Osteoblast (primary cell): ENCODE results near the gene FXYD3. TPM values are rescaled to one million over a fixed set of nuclear protein-coding genes. Genes with fewer than 3 reads are reported as not detected.
"Not testable (repeated sequence)": the region's sequence is repeated elsewhere in the genome, so short reads cannot be mapped to it uniquely, and the experiment has no call there.

Experiments used
- DNase-seq: peaks from one replicate; pipeline ENCODE4 v3.0.0; 2011; ENCODE audit warnings: low spot score, mixed read lengths; ENCODE audit not compliant: insufficient read length; ENCODE audit errors: missing footprints
- H2AFZ ChIP-seq: 2 replicates; pipeline ENCODE4 v1.6.0; 2011; ENCODE audit warnings: mild to moderate bottlenecking, low read length
- H3K27ac ChIP-seq: 2 replicates; pipeline ENCODE4 v1.5.1; 2011; ENCODE audit warnings: mild to moderate bottlenecking, low read depth, low read length, moderate library complexity
- H3K27me3 ChIP-seq: 2 replicates; pipeline ENCODE4 v1.6.0; 2012; ENCODE audit warnings: mild to moderate bottlenecking, control low read depth, inconsistent platforms, low read length, moderate library complexity; ENCODE audit not compliant: insufficient read depth
- H3K36me3 ChIP-seq: 2 replicates; pipeline ENCODE4 v1.5.1; 2011; ENCODE audit warnings: mild to moderate bottlenecking, low read length, control low read depth, moderate library complexity; ENCODE audit not compliant: insufficient read depth
- H3K4me1 ChIP-seq: 2 replicates; pipeline ENCODE4 v1.5.1; 2011; ENCODE audit warnings: mild to moderate bottlenecking, low read length, control low read depth, moderate library complexity; ENCODE audit not compliant: insufficient read depth
- H3K4me2 ChIP-seq: 2 replicates; pipeline ENCODE4 v1.6.0; 2011; ENCODE audit warnings: mild to moderate bottlenecking, low read length; ENCODE audit not compliant: insufficient read depth
- H3K4me3 ChIP-seq: fragments of 200-600 bp; sonication (generic); 3 replicates; pipeline ENCODE4 v1.5.1; 2012; ENCODE audit warnings: mild to moderate bottlenecking, low read length, inconsistent platforms; ENCODE audit not compliant: insufficient read depth
- H3K79me2 ChIP-seq: 2 replicates; pipeline ENCODE4 v1.6.0; 2012; ENCODE audit warnings: mild to moderate bottlenecking, low read length, control low read depth, inconsistent platforms; ENCODE audit not compliant: insufficient read depth
- H3K9me3 ChIP-seq: 2 replicates; pipeline ENCODE4 v1.5.1; 2011; ENCODE audit warnings: low read depth, low read length, control low read depth
- H4K20me1 ChIP-seq: 2 replicates; pipeline ENCODE4 v1.6.0; 2012; ENCODE audit warnings: mild to moderate bottlenecking, low read length, control low read depth; ENCODE audit not compliant: insufficient read depth
- total RNA-seq: library from RNA; depleted of rRNA; stranded (reverse); fragments of >200 nt; gene quantifications from 2 replicates; pipeline ENCODE4 v1.2.3, GENCODE V29; 2012
- TF ChIP-seq, protein P1 (sequence below): IDR thresholded peaks from 2 replicates; pipeline ENCODE4 v1.5.1; 2011; ENCODE audit warnings: mild to moderate bottlenecking, low read depth, low read length, moderate library complexity; ENCODE audit errors: extremely low read depth

FXYD3 gene
- total RNA-seq, 1 donor = not detected

DNA sequence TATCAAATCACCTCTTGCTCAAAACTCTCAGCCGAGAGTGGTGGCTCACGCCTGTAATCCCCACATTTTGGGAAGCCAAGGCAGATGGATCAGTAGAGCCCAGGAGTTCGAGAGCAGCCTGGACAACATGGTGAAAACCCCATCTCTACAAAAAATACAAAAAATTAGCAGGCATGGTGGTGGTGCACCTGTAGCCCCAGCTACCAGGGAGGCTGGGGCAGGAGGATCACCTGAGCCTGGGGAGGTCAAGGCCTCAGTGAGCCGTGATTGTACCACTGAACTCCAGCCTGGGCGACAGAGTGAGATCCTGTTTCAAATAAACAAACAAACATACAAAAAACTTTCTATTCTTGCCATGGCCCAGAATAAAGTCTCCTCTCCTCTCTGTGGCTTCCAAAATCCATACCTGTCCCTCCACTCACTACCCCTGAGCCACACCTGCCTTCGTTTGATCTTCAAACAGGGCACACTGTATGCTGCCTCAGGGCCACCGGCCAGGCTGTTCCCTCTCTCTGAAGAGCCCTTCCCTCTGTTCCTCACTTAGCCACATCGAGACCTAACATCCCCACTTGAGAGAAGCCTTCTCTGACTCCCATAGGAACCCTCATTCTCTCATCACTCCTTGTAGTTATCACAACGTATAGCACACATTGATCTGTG is 12.9 kb downstream of the FXYD3 start:
- H3K4me1 ChIP-seq = peaks cover 8% of the 10 kb centered on the region
- no peak overlapping the region for H3K4me2 ChIP-seq
- no peak overlapping the region for H2AFZ ChIP-seq
- no peaks in the 10 kb centered on the region for H3K9me3 ChIP-seq
- H3K27ac ChIP-seq = no peak overlapping the region
- no peaks in the 10 kb centered on the region for H4K20me1 ChIP-seq
- no peaks in the 10 kb centered on the region for H3K36me3 ChIP-seq
- H3K4me3 ChIP-seq = no peak overlapping the region
- no peaks in the 10 kb centered on the region for H3K27me3 ChIP-seq
- H3K79me2 ChIP-seq = no peaks in the 10 kb centered on the region
- no peak for DNase-seq
- TF ChIP-seq, protein P1, sequence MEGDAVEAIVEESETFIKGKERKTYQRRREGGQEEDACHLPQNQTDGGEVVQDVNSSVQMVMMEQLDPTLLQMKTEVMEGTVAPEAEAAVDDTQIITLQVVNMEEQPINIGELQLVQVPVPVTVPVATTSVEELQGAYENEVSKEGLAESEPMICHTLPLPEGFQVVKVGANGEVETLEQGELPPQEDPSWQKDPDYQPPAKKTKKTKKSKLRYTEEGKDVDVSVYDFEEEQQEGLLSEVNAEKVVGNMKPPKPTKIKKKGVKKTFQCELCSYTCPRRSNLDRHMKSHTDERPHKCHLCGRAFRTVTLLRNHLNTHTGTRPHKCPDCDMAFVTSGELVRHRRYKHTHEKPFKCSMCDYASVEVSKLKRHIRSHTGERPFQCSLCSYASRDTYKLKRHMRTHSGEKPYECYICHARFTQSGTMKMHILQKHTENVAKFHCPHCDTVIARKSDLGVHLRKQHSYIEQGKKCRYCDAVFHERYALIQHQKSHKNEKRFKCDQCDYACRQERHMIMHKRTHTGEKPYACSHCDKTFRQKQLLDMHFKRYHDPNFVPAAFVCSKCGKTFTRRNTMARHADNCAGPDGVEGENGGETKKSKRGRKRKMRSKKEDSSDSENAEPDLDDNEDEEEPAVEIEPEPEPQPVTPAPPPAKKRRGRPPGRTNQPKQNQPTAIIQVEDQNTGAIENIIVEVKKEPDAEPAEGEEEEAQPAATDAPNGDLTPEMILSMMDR = no peak

DNA sequence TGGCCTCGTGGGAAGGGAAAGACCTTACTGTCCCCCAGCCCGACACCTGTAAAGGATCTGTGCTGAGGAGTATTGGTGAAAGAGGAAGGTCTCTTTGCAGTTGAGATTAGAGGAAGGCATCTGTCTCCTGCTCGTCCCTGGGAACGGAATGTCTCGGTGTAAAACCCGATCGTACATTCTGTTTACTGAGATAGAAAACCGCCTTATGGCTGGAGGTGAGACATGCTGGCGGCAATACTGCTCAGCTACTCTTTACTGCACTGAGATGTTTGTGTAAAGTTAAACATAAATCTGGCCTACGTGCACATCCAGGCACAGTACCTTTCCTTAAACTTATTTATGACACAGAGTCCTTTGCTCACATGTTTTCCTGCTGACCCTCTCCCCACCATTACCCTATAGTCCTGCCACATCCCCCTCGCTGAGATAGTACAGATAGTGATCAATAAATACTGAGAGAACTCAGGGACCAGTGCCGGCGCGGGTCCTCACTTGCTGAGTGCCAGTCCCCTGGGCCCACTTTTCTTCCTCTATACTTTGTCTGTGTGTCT is 14.2 kb downstream of the FXYD3 start:
- H3K27ac ChIP-seq, H4K20me1 ChIP-seq, H3K27me3 ChIP-seq, H3K9me3 ChIP-seq, H3K79me2 ChIP-seq, H2AFZ ChIP-seq, H3K36me3 ChIP-seq, H3K4me1 ChIP-seq, H3K4me2 ChIP-seq, H3K4me3 ChIP-seq, DNase-seq: not testable (repeated sequence)

DNA sequence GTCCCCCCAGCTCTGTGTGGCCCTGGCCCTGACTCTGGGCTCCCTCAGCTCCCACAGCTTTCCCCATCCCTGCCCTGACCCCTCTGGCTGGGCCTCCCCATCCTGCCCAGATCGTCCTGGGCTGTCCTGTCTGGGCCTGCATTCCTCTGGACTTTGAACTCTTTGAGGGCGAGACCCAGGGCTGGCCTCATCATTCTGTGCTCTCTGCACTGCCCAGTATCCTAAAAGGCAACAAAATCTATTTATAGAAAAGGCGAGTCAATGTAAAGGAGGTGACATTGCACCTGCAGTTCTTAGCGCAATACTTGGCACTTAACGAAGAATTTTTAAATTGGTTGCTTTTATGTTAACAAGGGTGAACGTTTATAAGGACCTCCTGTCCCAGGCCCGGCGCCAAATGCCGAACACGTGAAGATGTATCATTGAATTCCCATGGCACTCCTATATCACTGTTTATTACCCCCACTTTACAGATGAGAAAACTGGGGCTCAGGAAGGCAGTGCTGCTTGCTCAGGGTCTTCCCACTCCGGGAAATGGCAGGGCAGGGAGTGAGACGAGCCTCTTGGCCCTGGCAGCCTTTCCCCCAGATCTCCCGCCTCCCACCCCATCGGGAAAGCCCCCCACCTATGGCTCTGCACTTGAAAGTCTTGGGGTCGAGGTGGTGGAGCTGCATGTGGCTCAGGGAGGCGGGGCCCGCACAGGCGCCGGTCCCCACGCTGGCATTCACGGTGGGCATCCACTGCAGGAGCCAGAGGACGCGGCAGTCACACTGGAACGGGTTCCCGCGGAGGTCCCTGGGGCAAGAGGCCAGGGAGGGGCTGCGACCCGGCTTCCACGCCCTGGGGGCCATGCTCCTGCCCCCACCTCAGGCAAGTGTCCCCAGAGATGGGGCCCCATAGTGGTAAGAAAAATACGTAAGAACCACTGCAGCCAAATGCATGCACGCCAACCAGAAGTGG is 15.4 kb downstream of the FXYD3 start:
- Histone ChIP-seq H3K27me3 (peaks cover 4% of the 10 kb centered on the region), H3K4me2 (no peak overlapping the region), H3K79me2 (no peaks in the 10 kb centered on the region), H3K4me3 (no peak overlapping the region), H3K36me3 (no peaks in the 10 kb centered on the region), H2AFZ (no peak overlapping the region), H3K27ac (no peak overlapping the region), H3K9me3 (no peaks in the 10 kb centered on the region), H3K4me1 (no peaks in the 10 kb centered on the region), H4K20me1 (no peaks in the 10 kb centered on the region)
- no peak for DNase-seq
- TF ChIP-seq, protein P1 = no peak

DNA sequence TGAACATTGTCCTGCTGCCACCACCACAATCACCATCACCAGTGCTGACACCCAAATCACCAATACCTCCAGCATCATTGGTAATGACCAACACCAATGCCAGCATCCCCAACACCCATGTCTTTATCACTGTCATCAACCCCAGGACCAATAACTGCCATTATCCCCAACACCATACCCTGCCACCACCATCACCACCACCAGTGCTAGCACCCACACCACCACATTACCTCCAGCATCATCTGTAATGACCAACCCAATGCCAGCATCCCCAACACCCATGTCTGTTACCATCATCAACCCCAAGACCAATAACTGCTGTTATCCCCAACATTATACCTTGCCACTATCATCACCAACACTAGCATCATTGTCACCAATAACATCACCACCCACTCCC is 16.6 kb downstream of the FXYD3 start:
- Histone ChIP-seq H3K36me3 (no peaks in the 10 kb centered on the region), H3K79me2 (no peaks in the 10 kb centered on the region), H3K4me2 (no peak overlapping the region), H2AFZ (no peak overlapping the region), H3K4me1 (no peaks in the 10 kb centered on the region), H4K20me1 (no peaks in the 10 kb centered on the region), H3K27ac (no peak overlapping the region), H3K27me3 (peaks cover 16% of the 10 kb centered on the region), H3K9me3 (no peaks in the 10 kb centered on the region), H3K4me3 (no peak overlapping the region)
- TF ChIP-seq, protein P1 = no peak
- DNase-seq = no peak
